ENCODE measurements around the gene ENC1.

GRCh38 chr5:74588415-74588814 is 52.1 kb downstream of the ENC1 start:
- TF ChIP-seq NRF1 (IDR thresholded peaks at IDR 0.05; ENCODE audit: low read depth, low read length) (no peak), TEAD4 (IDR thresholded peaks at IDR 0.05; ENCODE audit: borderline replicate concordance, insufficient read depth) (no peak), RFX5 (IDR thresholded peaks at IDR 0.05; ENCODE audit: low read length) (no peak), GABPA (IDR thresholded peaks at IDR 0.05; ENCODE audit: low read depth) (no peak)
- TF ChIP-seq, protein P1, sequence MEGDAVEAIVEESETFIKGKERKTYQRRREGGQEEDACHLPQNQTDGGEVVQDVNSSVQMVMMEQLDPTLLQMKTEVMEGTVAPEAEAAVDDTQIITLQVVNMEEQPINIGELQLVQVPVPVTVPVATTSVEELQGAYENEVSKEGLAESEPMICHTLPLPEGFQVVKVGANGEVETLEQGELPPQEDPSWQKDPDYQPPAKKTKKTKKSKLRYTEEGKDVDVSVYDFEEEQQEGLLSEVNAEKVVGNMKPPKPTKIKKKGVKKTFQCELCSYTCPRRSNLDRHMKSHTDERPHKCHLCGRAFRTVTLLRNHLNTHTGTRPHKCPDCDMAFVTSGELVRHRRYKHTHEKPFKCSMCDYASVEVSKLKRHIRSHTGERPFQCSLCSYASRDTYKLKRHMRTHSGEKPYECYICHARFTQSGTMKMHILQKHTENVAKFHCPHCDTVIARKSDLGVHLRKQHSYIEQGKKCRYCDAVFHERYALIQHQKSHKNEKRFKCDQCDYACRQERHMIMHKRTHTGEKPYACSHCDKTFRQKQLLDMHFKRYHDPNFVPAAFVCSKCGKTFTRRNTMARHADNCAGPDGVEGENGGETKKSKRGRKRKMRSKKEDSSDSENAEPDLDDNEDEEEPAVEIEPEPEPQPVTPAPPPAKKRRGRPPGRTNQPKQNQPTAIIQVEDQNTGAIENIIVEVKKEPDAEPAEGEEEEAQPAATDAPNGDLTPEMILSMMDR (IDR thresholded peaks at IDR 0.05) = no peak
- TF ChIP-seq, protein P2, sequence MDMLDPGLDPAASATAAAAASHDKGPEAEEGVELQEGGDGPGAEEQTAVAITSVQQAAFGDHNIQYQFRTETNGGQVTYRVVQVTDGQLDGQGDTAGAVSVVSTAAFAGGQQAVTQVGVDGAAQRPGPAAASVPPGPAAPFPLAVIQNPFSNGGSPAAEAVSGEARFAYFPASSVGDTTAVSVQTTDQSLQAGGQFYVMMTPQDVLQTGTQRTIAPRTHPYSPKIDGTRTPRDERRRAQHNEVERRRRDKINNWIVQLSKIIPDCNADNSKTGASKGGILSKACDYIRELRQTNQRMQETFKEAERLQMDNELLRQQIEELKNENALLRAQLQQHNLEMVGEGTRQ (IDR thresholded peaks at IDR 0.05; ENCODE audit: borderline replicate concordance, low read depth, low read length) = no peak
